CD4-positive, CD25-positive, alpha-beta regulatory T cell (primary cell): ENCODE data around the gene UBE2B. TPM values are rescaled to one million over a fixed set of nuclear protein-coding genes. Genes with fewer than 3 reads are reported as not detected.
"Not testable (repeated sequence)": the region's sequence is repeated elsewhere in the genome, so short reads cannot be mapped to it uniquely, and the experiment has no call there.

Source experiments
- ATAC-seq, 2 donors: fragments of 150-1000 bp; cut with Tn5 transposase; one replicate each; pipeline ENCODE4 v1.10.0; 2021; ENCODE audit warnings: low read depth in 2 of 2, moderate number of reproducible peaks in 2 of 2, moderate library complexity in 1 of 2
- DNase-seq, 3 donors: peaks; one replicate each; pipeline versions ENCODE4 v3.0.0 to v3.0.0-alpha.2; 2012 to 2022; ENCODE audit warnings: mixed read lengths in 1 of 3
- H3K27ac ChIP-seq: one replicate; pipeline ENCODE4 v1.7.0; 2013; ENCODE audit warnings: mild to moderate bottlenecking, low read length; ENCODE audit not compliant: insufficient read depth, poor library complexity, severe bottlenecking
- H3K27me3 ChIP-seq: one replicate; pipeline ENCODE4 v1.7.0; 2013; ENCODE audit warnings: low read length; ENCODE audit not compliant: control insufficient read depth, insufficient read depth
- H3K36me3 ChIP-seq: one replicate; pipeline ENCODE4 v1.7.0; 2013; ENCODE audit warnings: mild to moderate bottlenecking, low read length, moderate library complexity; ENCODE audit not compliant: control insufficient read depth, insufficient read depth
- H3K4me1 ChIP-seq: 2 replicates; pipeline ENCODE4 v1.7.0; 2013; ENCODE audit warnings: mild to moderate bottlenecking, low read length; ENCODE audit not compliant: insufficient read depth, control insufficient read depth, poor library complexity, severe bottlenecking
- H3K4me3 ChIP-seq: one replicate; pipeline ENCODE4 v1.7.0; 2013; ENCODE audit warnings: low read depth, mild to moderate bottlenecking, low read length, moderate library complexity
- H3K9me3 ChIP-seq, 2 experiments: 1 replicate in 1 of 2; 2 replicates in 1 of 2; pipeline ENCODE4 v1.7.0; 2013; ENCODE audit warnings: low read length in 2 of 2, mild to moderate bottlenecking in 1 of 2, moderate library complexity in 1 of 2; ENCODE audit not compliant: control insufficient read depth in 2 of 2
- H3K27ac Mint-ChIP-seq, 3 donors: one replicate each; pipeline ENCODE4 v1.8.0; 2020 to 2022; ENCODE audit warnings: mild to moderate bottlenecking in 3 of 3, mixed read lengths in 3 of 3, moderate library complexity in 2 of 3
- H3K27me3 Mint-ChIP-seq: one replicate; pipeline ENCODE4 v1.8.0; 2022; ENCODE audit warnings: mild to moderate bottlenecking, mixed read lengths
- H3K36me3 Mint-ChIP-seq: one replicate; pipeline ENCODE4 v1.8.0; 2020; ENCODE audit warnings: mixed read lengths
- H3K4me1 Mint-ChIP-seq, 4 donors: one replicate each; pipeline ENCODE4 v1.8.0; 2020 to 2022; ENCODE audit warnings: mixed read lengths in 4 of 4, mild to moderate bottlenecking in 1 of 4
- H3K4me3 Mint-ChIP-seq, 4 donors: one replicate each; pipeline ENCODE4 v1.8.0; 2020 to 2022; ENCODE audit warnings: mild to moderate bottlenecking in 4 of 4, mixed read lengths in 4 of 4, moderate library complexity in 3 of 4
- H3K9me3 Mint-ChIP-seq, 7 donors: one replicate each; pipeline ENCODE4 v1.8.0; 2020 to 2022; ENCODE audit warnings: mixed read lengths in 7 of 7, mild to moderate bottlenecking in 3 of 7, moderate library complexity in 2 of 7
- polyA plus RNA-seq, 4 donors: library from polyadenylated mRNA; unstranded; fragments of 300-500 nt; fragmentation: Illumina TruSeq; gene quantifications; one replicate each; pipeline ENCODE4 v1.2.3, GENCODE V29; 2021
- total RNA-seq: library from RNA; stranded (reverse); gene quantifications from one replicate; pipeline ENCODE4 v1.2.3, GENCODE V29; 2022

UBE2B gene
- total and polyA plus RNA-seq, 5 donors from 2014 or later, result 84.5 to 142 (median 97.0) TPM

- H3K36me3 Mint-ChIP-seq, result peaks cover 6% of the 10 kb centered on the region
- H3K4me3 Mint-ChIP-seq, result no peak overlapping the region
- DNase-seq, result no peak
- no peak for ATAC-seq
- no peaks in the 10 kb centered on the region for H3K9me3 Mint-ChIP-seq
- Histone ChIP-seq H3K36me3 (no peaks in the 10 kb centered on the region), H3K4me3 (no peak overlapping the region), H3K9me3 (no peaks in the 10 kb centered on the region), H3K27me3 (no peaks in the 10 kb centered on the region), H3K4me1 (no peaks in the 10 kb centered on the region), H3K27ac (no peak overlapping the region)
- peaks cover 4% of the 10 kb centered on the region for H3K27me3 Mint-ChIP-seq
- H3K4me1 Mint-ChIP-seq, result peaks cover 0 to 4% (median 0%) of the 10 kb centered on the region in 4 donors
- H3K27ac Mint-ChIP-seq, result peak overlapping the region in 1 of 3 donors; percentile 18
These were observed 15.7 kb upstream of the UBE2B start for GRCh38 chr5:134355681-134356080.

GRCh38 chr5:134365604-134366003 lies 5.8 kb upstream of the UBE2B start:
- DNase-seq (no peak), ATAC-seq (no peak)
- peak overlapping the region in 2 of 4 donors; percentile 1 to 14 for H3K4me3 Mint-ChIP-seq
- Histone ChIP-seq H3K4me1 (peaks cover 27% of the 10 kb centered on the region), H3K27ac (no peak overlapping the region), H3K9me3 (no peaks in the 10 kb centered on the region), H3K4me3 (peak overlapping the region; percentile 96), H3K36me3 (no peaks in the 10 kb centered on the region), H3K27me3 (no peaks in the 10 kb centered on the region)
- peaks cover 7% of the 10 kb centered on the region for H3K27me3 Mint-ChIP-seq
- H3K36me3 Mint-ChIP-seq, result peaks cover 7% of the 10 kb centered on the region
- peaks cover 0 to 4% (median 0%) of the 10 kb centered on the region in 7 donors for H3K9me3 Mint-ChIP-seq
- no peak overlapping the region for H3K27ac Mint-ChIP-seq
- peaks cover 14 to 35% (median 23%) of the 10 kb centered on the region in 4 donors for H3K4me1 Mint-ChIP-seq

GRCh38 chr5:134370311-134370870 lies 978 bp upstream of the UBE2B start:
- Mint-ChIP-seq H3K4me1 (peaks cover 34 to 66% (median 51%) of the 10 kb centered on the region in 4 donors), H3K4me3 (peak overlapping the region; percentile 94 to 99 (median 98)), H3K27me3 (peaks cover 25% of the 10 kb centered on the region), H3K27ac (peak overlapping the region; percentile 98 to 100 (median 100)), H3K36me3 (peaks cover 13% of the 10 kb centered on the region), H3K9me3 (peaks cover 0 to 5% (median 3%) of the 10 kb centered on the region in 7 donors)
- Histone ChIP-seq H3K4me1 (peaks cover 56% of the 10 kb centered on the region), H3K36me3 (peaks cover 10% of the 10 kb centered on the region), H3K4me3 (peak overlapping the region; percentile 80), H3K9me3 (no peaks in the 10 kb centered on the region), H3K27ac (peak overlapping the region; percentile 98), H3K27me3 (no peaks in the 10 kb centered on the region)
- ATAC-seq (peak; percentile 1 to 4), DNase-seq (no peak)

- Mint-ChIP-seq H3K9me3 (peaks cover 0 to 5% (median 3%) of the 10 kb centered on the region in 7 donors), H3K27me3 (peaks cover 23% of the 10 kb centered on the region), H3K36me3 (peaks cover 19% of the 10 kb centered on the region), H3K27ac (peak overlapping the region; percentile 98 to 100 (median 100)), H3K4me3 (peak overlapping the region; percentile 94 to 99 (median 98)), H3K4me1 (peaks cover 31 to 74% (median 49%) of the 10 kb centered on the region in 4 donors)
- H3K4me3 ChIP-seq, result peak overlapping the region; percentile 95
- H3K27ac ChIP-seq, result peak overlapping the region; percentile 98
- peaks cover 19% of the 10 kb centered on the region for H3K36me3 ChIP-seq
- no peaks in the 10 kb centered on the region for H3K27me3 ChIP-seq
- H3K4me1 ChIP-seq, result peaks cover 50% of the 10 kb centered on the region
- DNase-seq (peak; percentile 10 to 48 (median 35)), ATAC-seq (no peak)
- H3K9me3 ChIP-seq, result no peaks in the 10 kb centered on the region
These were observed 518 bp downstream of the UBE2B start for GRCh38 chr5:134371834-134372340.

GRCh38 chr5:134373633-134374032 lies 2.3 kb downstream of the UBE2B start:
- ATAC-seq, H3K9me3 ChIP-seq, DNase-seq, H3K27me3 ChIP-seq, H3K9me3 Mint-ChIP-seq, H3K27ac ChIP-seq: not testable (repeated sequence)
- Histone ChIP-seq H3K36me3 (peaks cover 31% of the 10 kb centered on the region), H3K4me3 (peak overlapping the region; percentile 48), H3K4me1 (peaks cover 47% of the 10 kb centered on the region)
- Mint-ChIP-seq H3K36me3 (peaks cover 17% of the 10 kb centered on the region), H3K27ac (peak overlapping the region in 1 of 3 donors; percentile 29), H3K4me3 (peak overlapping the region; percentile 71 to 99 (median 86)), H3K27me3 (peaks cover 18% of the 10 kb centered on the region), H3K4me1 (peaks cover 31 to 75% (median 57%) of the 10 kb centered on the region in 4 donors)

- peaks cover 47% of the 10 kb centered on the region for H3K4me1 ChIP-seq
- H3K27ac ChIP-seq, result no peak overlapping the region
- H3K4me3 ChIP-seq, result peak overlapping the region; percentile 48
- H3K9me3 ChIP-seq, result no peaks in the 10 kb centered on the region
- peaks cover 0 to 5% (median 0%) of the 10 kb centered on the region in 7 donors for H3K9me3 Mint-ChIP-seq
- ATAC-seq, result no peak
- peak overlapping the region in 1 of 3 donors; percentile 29 for H3K27ac Mint-ChIP-seq
- H3K27me3 Mint-ChIP-seq, result peaks cover 18% of the 10 kb centered on the region
- peaks cover 17% of the 10 kb centered on the region for H3K36me3 Mint-ChIP-seq
- peak in 1 of 3 donors; percentile 34 for DNase-seq
- H3K4me3 Mint-ChIP-seq, result peak overlapping the region; percentile 24 to 94 (median 74)
- no peaks in the 10 kb centered on the region for H3K27me3 ChIP-seq
- peaks cover 31% of the 10 kb centered on the region for H3K36me3 ChIP-seq
- peaks cover 36 to 81% (median 62%) of the 10 kb centered on the region in 4 donors for H3K4me1 Mint-ChIP-seq
These were observed 2.9 kb downstream of the UBE2B start for GRCh38 chr5:134374232-134374631.

GRCh38 chr5:134380346-134380745 lies 9.0 kb downstream of the UBE2B start:
- Mint-ChIP-seq H3K9me3 (no peaks in the 10 kb centered on the region), H3K4me1 (peaks cover 27 to 58% (median 41%) of the 10 kb centered on the region in 4 donors), H3K27ac (peak overlapping the region in 2 of 3 donors; percentile 12 to 75), H3K27me3 (no peaks in the 10 kb centered on the region), H3K36me3 (peaks cover 33% of the 10 kb centered on the region), H3K4me3 (peak overlapping the region in 3 of 4 donors; percentile 5 to 80 (median 27))
- Histone ChIP-seq H3K27ac (peak overlapping the region; percentile 29), H3K4me1 (peaks cover 19% of the 10 kb centered on the region), H3K4me3 (peak overlapping the region; percentile 0), H3K36me3 (peaks cover 73% of the 10 kb centered on the region), H3K9me3 (no peaks in the 10 kb centered on the region), H3K27me3 (no peaks in the 10 kb centered on the region)
- ATAC-seq (no peak), DNase-seq (peak in 2 of 3 donors; percentile 27 to 34)
